ENCODE results near the gene TCF7. TPM values are rescaled to one million over a fixed set of nuclear protein-coding genes. Genes with fewer than 3 reads are reported as not detected.

The TCF7 gene
- total RNA-seq, 3 donors from 2014 or later: 1.9 to 6.8 (median 4.4) TPM

- no peak for ATAC-seq
- no peaks in the 10 kb centered on the region for H3K4me1 ChIP-seq (ENCODE audit: low read depth)
- peak in 2 of 3 donors; percentile 10 to 11 for DNase-seq
- H3K4me3 ChIP-seq: no peak overlapping the region
- H3K9me3 ChIP-seq: no peaks in the 10 kb centered on the region
- TF ChIP-seq, protein P1, sequence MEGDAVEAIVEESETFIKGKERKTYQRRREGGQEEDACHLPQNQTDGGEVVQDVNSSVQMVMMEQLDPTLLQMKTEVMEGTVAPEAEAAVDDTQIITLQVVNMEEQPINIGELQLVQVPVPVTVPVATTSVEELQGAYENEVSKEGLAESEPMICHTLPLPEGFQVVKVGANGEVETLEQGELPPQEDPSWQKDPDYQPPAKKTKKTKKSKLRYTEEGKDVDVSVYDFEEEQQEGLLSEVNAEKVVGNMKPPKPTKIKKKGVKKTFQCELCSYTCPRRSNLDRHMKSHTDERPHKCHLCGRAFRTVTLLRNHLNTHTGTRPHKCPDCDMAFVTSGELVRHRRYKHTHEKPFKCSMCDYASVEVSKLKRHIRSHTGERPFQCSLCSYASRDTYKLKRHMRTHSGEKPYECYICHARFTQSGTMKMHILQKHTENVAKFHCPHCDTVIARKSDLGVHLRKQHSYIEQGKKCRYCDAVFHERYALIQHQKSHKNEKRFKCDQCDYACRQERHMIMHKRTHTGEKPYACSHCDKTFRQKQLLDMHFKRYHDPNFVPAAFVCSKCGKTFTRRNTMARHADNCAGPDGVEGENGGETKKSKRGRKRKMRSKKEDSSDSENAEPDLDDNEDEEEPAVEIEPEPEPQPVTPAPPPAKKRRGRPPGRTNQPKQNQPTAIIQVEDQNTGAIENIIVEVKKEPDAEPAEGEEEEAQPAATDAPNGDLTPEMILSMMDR (IDR thresholded peaks at IDR 0.05): no peak
- intact Hi-C loops (cut with DNase I, micrococcal nuclease): no loop called here
- no peaks in the 10 kb centered on the region for H3K36me3 ChIP-seq (ENCODE audit: low read depth)
Observed at GRCh38 chr5:134130239-134130945, 15.9 kb downstream of the TCF7 start.

DNA sequence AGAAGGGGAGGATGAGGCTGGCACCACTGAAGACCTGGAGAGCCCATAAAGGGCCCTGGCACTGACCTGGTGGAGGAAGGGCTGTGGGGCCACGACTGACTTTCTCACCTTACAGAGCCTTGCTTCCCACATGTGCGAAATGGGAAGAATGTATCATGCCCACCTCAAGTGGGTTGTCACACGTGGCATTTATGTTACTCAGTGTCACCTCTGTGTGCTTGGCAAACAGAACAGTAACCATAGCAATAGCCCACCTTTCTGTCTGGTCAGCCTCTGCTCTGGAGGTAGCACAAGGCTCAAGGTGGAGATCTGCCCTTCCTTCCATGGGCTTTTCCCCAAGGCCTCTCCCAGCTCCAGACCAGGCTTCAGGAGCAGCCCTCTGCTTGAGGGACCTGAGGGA, 16.7 kb downstream of the TCF7 start:
- no peaks in the 10 kb centered on the region for H3K36me3 ChIP-seq (ENCODE audit: low read depth)
- no peak overlapping the region for H3K4me3 ChIP-seq
- H3K9me3 ChIP-seq: no peaks in the 10 kb centered on the region
- no peaks in the 10 kb centered on the region for H3K4me1 ChIP-seq (ENCODE audit: low read depth)
- ATAC-seq: no peak
- peak in 2 of 3 donors; percentile 11 to 26 for DNase-seq
- intact Hi-C loops (cut with DNase I, micrococcal nuclease): no loop called here
- TF ChIP-seq, protein P1 (IDR thresholded peaks at IDR 0.05): no peak

DNA sequence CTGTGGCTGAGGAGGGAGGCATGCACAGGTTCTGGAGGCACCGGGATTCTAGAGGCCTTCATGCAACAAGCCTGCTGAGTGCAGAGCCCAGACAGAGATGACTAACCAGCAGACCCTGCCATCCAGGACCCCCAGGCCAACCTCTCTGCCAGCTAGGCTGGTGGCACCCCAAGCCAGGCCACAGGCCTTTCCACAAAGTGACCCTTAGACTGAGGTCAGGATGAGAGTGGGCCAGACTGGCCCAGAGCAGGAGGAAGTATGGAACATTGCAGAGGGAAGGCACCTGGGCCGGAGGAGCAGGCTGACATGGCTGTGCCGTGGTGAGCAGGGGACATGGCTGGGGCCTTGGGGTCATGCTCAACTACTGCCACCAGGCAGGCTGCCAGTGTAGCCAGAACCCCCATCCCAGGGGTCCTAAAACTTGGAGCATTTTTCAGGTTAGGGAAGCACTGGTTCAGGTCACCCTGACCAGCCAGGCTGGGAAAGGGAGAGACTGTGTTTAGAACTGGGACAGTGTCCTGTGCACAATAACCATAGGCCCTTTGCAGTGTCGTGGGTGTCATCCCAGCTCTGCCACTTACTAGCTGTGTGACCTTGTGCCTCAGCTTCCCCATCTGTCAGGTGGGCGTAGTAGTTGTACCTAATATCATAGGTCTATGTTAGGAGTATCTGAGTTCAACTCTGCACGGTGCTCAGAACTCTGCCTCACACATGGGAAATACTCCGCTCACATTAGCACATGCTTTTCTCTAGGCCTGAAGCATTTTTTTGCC, 17.3 kb downstream of the TCF7 start:
- H3K4me1 ChIP-seq (ENCODE audit: low read depth): no peaks in the 10 kb centered on the region
- ATAC-seq (no peak), DNase-seq (peak in 2 of 3 donors; percentile 18 to 46)
- no peak overlapping the region for H3K4me3 ChIP-seq
- H3K36me3 ChIP-seq (ENCODE audit: low read depth): no peaks in the 10 kb centered on the region
- no peaks in the 10 kb centered on the region for H3K9me3 ChIP-seq
- intact Hi-C loops (cut with DNase I, micrococcal nuclease): no loop called here
- TF ChIP-seq, protein P1 (IDR thresholded peaks at IDR 0.05): no peak

DNA sequence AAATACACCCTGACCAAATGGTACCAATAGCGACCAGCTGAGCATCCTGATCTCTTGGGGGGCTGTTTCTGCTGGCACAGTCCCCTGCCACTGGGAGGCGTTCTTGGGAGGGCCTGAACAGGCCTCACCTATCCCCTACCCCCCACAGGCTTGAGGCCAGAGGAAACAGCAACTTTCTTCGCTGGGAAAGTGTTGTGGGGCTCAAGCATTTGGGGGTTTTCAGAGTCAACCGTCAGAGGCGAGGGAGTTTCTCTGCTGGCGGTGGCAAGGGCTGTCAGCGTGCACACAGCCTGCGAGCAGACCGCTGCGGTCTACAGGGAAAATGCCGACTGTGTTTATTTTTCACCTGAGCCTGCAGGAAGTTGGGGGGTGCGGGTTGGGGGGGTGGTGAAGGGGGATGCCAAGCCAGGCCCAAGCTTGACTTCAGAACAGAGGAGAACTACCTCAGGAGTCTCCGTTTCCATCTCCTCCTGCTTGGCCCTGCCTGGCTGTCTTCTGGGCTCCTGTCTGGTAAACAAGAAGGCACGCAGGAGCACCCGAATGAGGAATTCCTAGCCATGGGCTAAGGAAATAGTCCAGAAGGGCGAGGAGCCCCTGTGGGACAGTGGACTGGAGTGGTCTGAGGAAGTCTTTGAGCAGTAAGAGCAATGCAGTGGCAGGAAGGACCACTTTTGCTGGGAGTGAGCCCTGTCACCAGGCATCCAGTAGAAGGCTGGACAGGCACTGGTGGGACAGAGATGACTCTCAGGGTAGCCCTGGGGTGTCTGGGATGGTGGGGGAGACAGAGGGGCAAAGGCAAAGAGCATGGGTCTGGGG, 18.1 kb downstream of the TCF7 start:
- H3K36me3 ChIP-seq (ENCODE audit: low read depth): no peaks in the 10 kb centered on the region
- ATAC-seq: peak; percentile 54
- TF ChIP-seq, protein P1 (IDR thresholded peaks at IDR 0.05): no peak

GRCh38 chr5:134133188-134133994, 18.9 kb downstream of the TCF7 start:
- no peaks in the 10 kb centered on the region for H3K4me1 ChIP-seq (ENCODE audit: low read depth)
- intact Hi-C loops (cut with DNase I, micrococcal nuclease): no loop called here
- no peaks in the 10 kb centered on the region for H3K9me3 ChIP-seq
- no peaks in the 10 kb centered on the region for H3K36me3 ChIP-seq (ENCODE audit: low read depth)
- H3K4me3 ChIP-seq: no peak overlapping the region
- TF ChIP-seq, protein P1 (IDR thresholded peaks at IDR 0.05): no peak
- peak in 2 of 3 donors; percentile 21 to 54 for DNase-seq
- no peak for ATAC-seq

More for the DNA sequence above, 18.1 kb downstream of the TCF7 start:
- H3K4me3 ChIP-seq: no peak overlapping the region
- peak; percentile 35 to 79 (median 52) for DNase-seq
- no peaks in the 10 kb centered on the region for H3K9me3 ChIP-seq
- H3K4me1 ChIP-seq (ENCODE audit: low read depth): no peaks in the 10 kb centered on the region
- intact Hi-C loops (cut with DNase I, micrococcal nuclease): no loop called here

All from mucosa of descending colon (tissue), 3 donors.